ENCODE data around the gene HSD3B2. TPM values are rescaled to one million over a fixed set of nuclear protein-coding genes. Genes with fewer than 3 reads are reported as not detected.

Gene HSD3B2
- total RNA-seq, 1 donor from 2014 or later: not detected

- Histone ChIP-seq H3K36me3 (ENCODE audit: control insufficient read depth, insufficient read depth, low read length) (no peaks in the 10 kb centered on the region), H3K27me3 (ENCODE audit: control insufficient read depth, insufficient read depth, low read length) (no peaks in the 10 kb centered on the region), H3K4me3 (ENCODE audit: low read depth, low read length) (no peak overlapping the region)
- DNase-seq (ENCODE audit: low read depth): no peak
- TF ChIP-seq CTCF (IDR thresholded peaks at IDR 0.05; ENCODE audit: insufficient read depth, low read length, poor library complexity, severe bottlenecking): no peak
These were observed 48.6 kb downstream of the HSD3B2 start for GRCh38 chr1:119463569-119463968.

- TF ChIP-seq CTCF (IDR thresholded peaks at IDR 0.05; ENCODE audit: insufficient read depth, low read length, poor library complexity, severe bottlenecking): no peak
- Histone ChIP-seq H3K36me3 (ENCODE audit: control insufficient read depth, insufficient read depth, low read length) (no peaks in the 10 kb centered on the region), H3K27me3 (ENCODE audit: control insufficient read depth, insufficient read depth, low read length) (no peaks in the 10 kb centered on the region), H3K4me3 (ENCODE audit: low read depth, low read length) (no peak overlapping the region)
- no peak for DNase-seq (ENCODE audit: low read depth)
These were observed 51.5 kb downstream of the HSD3B2 start for GRCh38 chr1:119466445-119466844.

- TF ChIP-seq CTCF (IDR thresholded peaks at IDR 0.05; ENCODE audit: insufficient read depth, low read length, poor library complexity, severe bottlenecking): no peak
- no peaks in the 10 kb centered on the region for H3K36me3 ChIP-seq (ENCODE audit: control insufficient read depth, insufficient read depth, low read length)
- no peak for DNase-seq (ENCODE audit: low read depth)
These were observed 52.3 kb downstream of the HSD3B2 start for GRCh38 chr1:119467219-119467618.

GRCh38 chr1:119467857-119468668 lies 53.1 kb downstream of the HSD3B2 start:
- no peak for TF ChIP-seq CTCF (IDR thresholded peaks at IDR 0.05; ENCODE audit: insufficient read depth, low read length, poor library complexity, severe bottlenecking)
- no peak for DNase-seq (ENCODE audit: low read depth)
- no peaks in the 10 kb centered on the region for H3K36me3 ChIP-seq (ENCODE audit: control insufficient read depth, insufficient read depth, low read length)
- no peak overlapping the region for H3K4me3 ChIP-seq (ENCODE audit: low read depth, low read length)
- no peaks in the 10 kb centered on the region for H3K27me3 ChIP-seq (ENCODE audit: control insufficient read depth, insufficient read depth, low read length)

More at GRCh38 chr1:119467219-119467618, 52.3 kb downstream of the HSD3B2 start:
- Histone ChIP-seq H3K27me3 (ENCODE audit: control insufficient read depth, insufficient read depth, low read length) (no peaks in the 10 kb centered on the region), H3K4me3 (ENCODE audit: low read depth, low read length) (no peak overlapping the region)

GRCh38 chr1:119469741-119470140 lies 54.8 kb downstream of the HSD3B2 start:
- DNase-seq (ENCODE audit: low read depth): no peak
- H3K4me3 ChIP-seq (ENCODE audit: low read depth, low read length): no peak overlapping the region
- no peaks in the 10 kb centered on the region for H3K36me3 ChIP-seq (ENCODE audit: control insufficient read depth, insufficient read depth, low read length)

More at GRCh38 chr1:119469741-119470140, 54.8 kb downstream of the HSD3B2 start:
- H3K27me3 ChIP-seq (ENCODE audit: control insufficient read depth, insufficient read depth, low read length): no peaks in the 10 kb centered on the region
- no peak for TF ChIP-seq CTCF (IDR thresholded peaks at IDR 0.05; ENCODE audit: insufficient read depth, low read length, poor library complexity, severe bottlenecking)

All from kidney epithelial cell (primary cell).